ENCODE results near the gene TMEM243. TPM values are rescaled to one million over a fixed set of nuclear protein-coding genes. Genes with fewer than 3 reads are reported as not detected.

The TMEM243 gene
- total and polyA plus RNA-seq, 2 of the 13 experiments (the other 11 are each of a cell fraction or from before 2014, with no cell fraction given) = 25.1 to 31.2 TPM

DNA sequence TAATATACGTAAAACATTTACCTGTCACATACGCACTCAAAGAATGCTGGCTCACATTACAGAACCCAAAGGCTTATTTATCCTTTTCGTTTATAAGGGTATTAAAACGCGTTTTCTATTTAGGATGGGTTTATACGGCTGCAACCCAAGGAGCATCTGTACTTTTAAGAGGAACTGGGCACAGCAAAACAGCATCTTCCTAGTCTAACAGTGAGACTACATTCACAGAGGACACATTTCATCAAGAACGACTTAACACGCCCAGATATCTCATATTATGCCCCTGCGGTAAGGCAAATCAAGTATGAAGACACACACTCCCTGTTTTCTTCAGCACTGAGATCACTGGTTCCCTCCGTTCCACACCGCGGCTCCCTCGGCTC, 67.8 kb downstream of the TMEM243 start:
- H3K9me3 ChIP-seq (ENCODE audit: low read length) = no peaks in the 10 kb centered on the region
- peak; percentile 59; the same call in 1 of the 2 replicates for TF ChIP-seq ELF4 (CRISPR knock-in tag; IDR thresholded peaks at IDR 0.05; ENCODE audit: borderline replicate concordance)
- TF ChIP-seq CREBL2 (CRISPR knock-in tag; IDR thresholded peaks at IDR 0.05; ENCODE audit: borderline replicate concordance) = no peak
- no peak for TF ChIP-seq ISL2 (CRISPR knock-in tag; IDR thresholded peaks at IDR 0.05)
- TF ChIP-seq PBX2 (CRISPR knock-in tag; IDR thresholded peaks at IDR 0.05) = 0 out of 2 replicates have a peak, but pooled peaks have one; percentile 21
- TF ChIP-seq ZNF567 (CRISPR knock-in tag; IDR thresholded peaks at IDR 0.05; ENCODE audit: borderline replicate concordance) = 0 out of 2 replicates have a peak, but pooled peaks have one; percentile 1
- TF ChIP-seq ZNF562 (CRISPR knock-in tag; IDR thresholded peaks at IDR 0.05; ENCODE audit: borderline replicate concordance) = 0 out of 2 replicates have a peak, but pooled peaks have one; percentile 1
- 0 out of 2 replicates have a peak, but pooled peaks have one; percentile 44 for TF ChIP-seq FLYWCH1 (CRISPR knock-in tag; IDR thresholded peaks at IDR 0.05)
- TF ChIP-seq SMYD3 (CRISPR knock-in tag; IDR thresholded peaks at IDR 0.05) = 0 out of 2 replicates have a peak, but pooled peaks have one; percentile 74
- TF ChIP-seq DNMT3B (CRISPR knock-in tag; conservative IDR thresholded peaks at IDR 0.05) = peak; percentile 17; the same call in 1 of the 2 replicates
- no peak for TF ChIP-seq KDM5B (CRISPR knock-in tag; IDR thresholded peaks at IDR 0.05; ENCODE audit: borderline replicate concordance)
- 0 out of 2 replicates have a peak, but pooled peaks have one; percentile 8 for TF ChIP-seq ZSCAN31 (CRISPR knock-in tag; IDR thresholded peaks at IDR 0.05; ENCODE audit: low read depth)
- TF ChIP-seq XBP1 (CRISPR knock-in tag; IDR thresholded peaks at IDR 0.05) = no peak
- ChIA-PET CTCF (ENCODE audit: low intra/inter-chr PET ratio, low total read pairs) (no interaction called here), POLR2A (interaction anchor here (0.8 to 1.7 kb wide), 17 partner anchors 9 to 313 kb away, joined by 3 to 10 read pairs (median 4); partner anchors contain the start of genes ELAPOR2 and TMEM243)
- FAIRE-seq (no peak), DNase-seq (ENCODE audit: low spot score) (no peak), ATAC-seq (peak; percentile 39)
- H3K9ac ChIP-seq (ENCODE audit: insufficient read depth, low read depth, low read length) = peak overlapping the region; percentile 91
- peak overlapping the region; percentile 92 for H3K4me2 ChIP-seq (ENCODE audit: low read depth, low read length)
- no peaks in the 10 kb centered on the region; a peak in 1 of 5 replicates for H3K27me3 ChIP-seq (ENCODE audit: control insufficient read depth in 1 of 2, insufficient read depth in 2 of 2, low read length in 2 of 2)
- peak overlapping the region; percentile 98 for H3K27ac ChIP-seq (ENCODE audit: extremely low read length, insufficient read depth, low read length)
- in situ Hi-C loops (cut with HindIII; ENCODE audit: extremely low pct_ligation_motif_present, low pct_unique_long_range_greater_than_20kb) = loop anchor here (5.0 kb wide), 1 partner anchor 209 kb away; no protein-coding TSS in a partner anchor
- peak overlapping the region; percentile 94 for H2AFZ ChIP-seq (ENCODE audit: low read length)
- BruUV-seq (replicated peaks) = TSS peak; percentile 99
- peaks cover 41% of the 10 kb centered on the region for H3K4me1 ChIP-seq (ENCODE audit: insufficient read depth, low read length)
- no peaks in the 10 kb centered on the region; the same call in 1 of the 2 replicates for H4K20me1 ChIP-seq (ENCODE audit: insufficient read depth, low read length)
- intact Hi-C loops (cut with micrococcal nuclease; ENCODE audit: unreplicated experiment) = loop anchor here (1.0 to 5.0 kb wide), 2 partner anchors 85 to 209 kb away; no protein-coding TSS in a partner anchor
- H3K36me3 ChIP-seq (replicated peaks in 1 of 2; ENCODE audit: control insufficient read depth in 1 of 2, insufficient read depth in 2 of 2, low read length in 2 of 2) = no peaks in the 10 kb centered on the region; a peak in 1 of 5 replicates
- peak overlapping the region; percentile 86 to 97 (median 91) for H3K4me3 ChIP-seq (replicated peaks in 1 of 3; ENCODE audit: insufficient read depth in 1 of 3, low read depth in 2 of 3, low read length in 3 of 3)
- 3% methylated on average over 9 of the region's 13 CpGs for WGBS (ENCODE audit: low lambda C conversion rate)
- peaks cover 40% of the 10 kb centered on the region for H3K79me2 ChIP-seq (ENCODE audit: insufficient read depth, low read length)
